Measurements from ENCODE around the gene CCNA1. TPM values are rescaled to one million over a fixed set of nuclear protein-coding genes. Genes with fewer than 3 reads are reported as not detected.

CCNA1 gene
- total RNA-seq, 1 experiment from 2014 or later, result 2.7 TPM

DNA sequence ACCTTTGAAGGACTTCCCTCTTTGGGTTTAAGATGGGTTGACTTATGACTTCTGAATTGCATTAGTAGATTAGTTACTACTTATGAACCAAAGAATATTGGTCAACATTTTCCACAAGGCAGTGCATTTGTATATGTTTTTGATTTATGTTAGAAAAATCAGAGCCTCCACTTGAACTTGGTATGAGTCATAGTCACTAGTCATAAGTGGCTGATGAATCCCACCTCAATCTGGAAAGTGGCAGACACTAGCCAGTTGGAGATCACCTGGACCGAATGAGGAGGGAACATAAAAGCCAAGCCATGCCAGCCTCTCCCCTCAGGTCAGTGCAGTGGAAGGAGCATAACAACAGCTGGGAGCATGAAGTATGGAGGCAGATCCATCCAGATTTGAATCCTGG, 46.8 kb upstream of the CCNA1 start:
- Histone ChIP-seq H2AFZ (ENCODE audit: low read length) (no peak overlapping the region), H2BK15ac (ENCODE audit: low read depth, low read length) (no peak overlapping the region), H2BK120ac (ENCODE audit: low read depth, low read length, poor library complexity, severe bottlenecking) (no peak overlapping the region), H3K23me2 (ENCODE audit: insufficient read length, low read depth, low read length, poor library complexity, severe bottlenecking) (no peaks in the 10 kb centered on the region), H3K4me2 (ENCODE audit: insufficient read depth, insufficient read length, low read length) (no peak overlapping the region), H4K8ac (replicated peaks; ENCODE audit: insufficient read length, low read depth, low read length) (no peak overlapping the region), H2BK12ac (ENCODE audit: insufficient read length, low read depth, low read length) (no peak overlapping the region), H3K23ac (ENCODE audit: insufficient read length, low read depth, low read length) (no peak overlapping the region), H2BK20ac (ENCODE audit: low read depth, low read length, poor library complexity, severe bottlenecking) (no peak overlapping the region), H3K4me1 (ENCODE audit: insufficient read depth, low read length) (no peaks in the 10 kb centered on the region), H4K91ac (ENCODE audit: insufficient read length, low read depth, low read length) (no peak overlapping the region), H2AK5ac (ENCODE audit: insufficient read length, low read length) (no peak overlapping the region), H3K14ac (ENCODE audit: insufficient read depth, low read length) (no peak overlapping the region), H3K4ac (ENCODE audit: low read depth, low read length) (no peak overlapping the region), H4K20me1 (ENCODE audit: control insufficient read depth, insufficient read depth, insufficient read length) (no peaks in the 10 kb centered on the region), H3K18ac (ENCODE audit: insufficient read length, low read depth, low read length) (no peak overlapping the region), H3K79me2 (ENCODE audit: insufficient read depth, low read length) (no peaks in the 10 kb centered on the region), H3K56ac (ENCODE audit: insufficient read length, low read depth, low read length) (no peak overlapping the region), H3T11ph (ENCODE audit: low read length) (no peak overlapping the region), H3K9ac (ENCODE audit: extremely low read depth, insufficient read length, low read length) (no peak overlapping the region), H3K27me3 (ENCODE audit: insufficient read depth, low read length) (no peaks in the 10 kb centered on the region), H3K9me3 (ENCODE audit: control insufficient read depth, low read depth, low read length) (no peaks in the 10 kb centered on the region), H4K5ac (ENCODE audit: insufficient read length, low read depth, low read length) (no peak overlapping the region), H3K27ac (ENCODE audit: insufficient read length, low read depth, low read length) (no peak overlapping the region), H3K79me1 (ENCODE audit: insufficient read depth, low read depth, low read length, poor library complexity, severe bottlenecking) (no peaks in the 10 kb centered on the region), H2BK5ac (ENCODE audit: insufficient read length, low read length) (no peak overlapping the region)
- Mint-ChIP-seq H3K4me3 (no peak overlapping the region), H3K27me3 (ENCODE audit: low read depth) (peaks cover 3% of the 10 kb centered on the region), H3K9me3 (peaks cover 4% of the 10 kb centered on the region in 2 experiments; a peak in 4 of 5 replicates), H3K4me1 (no peaks in the 10 kb centered on the region), H3K36me3 (ENCODE audit: insufficient read depth in 1 of 3, low read depth in 3 of 3) (peaks cover 0 to 3% (median 0%) of the 10 kb centered on the region in 3 experiments; a peak in 2 of 7 replicates), H3K27ac (no peak overlapping the region)
- no peak for DNase-seq
- no CpG with 5 or more reads among the region's 1 CpG for WGBS (ENCODE audit: extremely low coverage, insufficient read length, low lambda C conversion rate)
- TF ChIP-seq, protein P1, sequence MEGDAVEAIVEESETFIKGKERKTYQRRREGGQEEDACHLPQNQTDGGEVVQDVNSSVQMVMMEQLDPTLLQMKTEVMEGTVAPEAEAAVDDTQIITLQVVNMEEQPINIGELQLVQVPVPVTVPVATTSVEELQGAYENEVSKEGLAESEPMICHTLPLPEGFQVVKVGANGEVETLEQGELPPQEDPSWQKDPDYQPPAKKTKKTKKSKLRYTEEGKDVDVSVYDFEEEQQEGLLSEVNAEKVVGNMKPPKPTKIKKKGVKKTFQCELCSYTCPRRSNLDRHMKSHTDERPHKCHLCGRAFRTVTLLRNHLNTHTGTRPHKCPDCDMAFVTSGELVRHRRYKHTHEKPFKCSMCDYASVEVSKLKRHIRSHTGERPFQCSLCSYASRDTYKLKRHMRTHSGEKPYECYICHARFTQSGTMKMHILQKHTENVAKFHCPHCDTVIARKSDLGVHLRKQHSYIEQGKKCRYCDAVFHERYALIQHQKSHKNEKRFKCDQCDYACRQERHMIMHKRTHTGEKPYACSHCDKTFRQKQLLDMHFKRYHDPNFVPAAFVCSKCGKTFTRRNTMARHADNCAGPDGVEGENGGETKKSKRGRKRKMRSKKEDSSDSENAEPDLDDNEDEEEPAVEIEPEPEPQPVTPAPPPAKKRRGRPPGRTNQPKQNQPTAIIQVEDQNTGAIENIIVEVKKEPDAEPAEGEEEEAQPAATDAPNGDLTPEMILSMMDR (conservative IDR thresholded peaks at IDR 0.05), result no peak
